WI38 (cell line): ENCODE results near the gene RASGRP1.

Experiments used
- H3K4me3 ChIP-seq: 2 replicates; pipeline ENCODE4 v1.5.1; 2011; ENCODE audit warnings: low read depth, mild to moderate bottlenecking, control low read depth, low read length
- TF ChIP-seq, protein P1 (sequence below): IDR thresholded peaks from 2 replicates; pipeline ENCODE4 v1.5.1; 2012; ENCODE audit warnings: low read depth, mild to moderate bottlenecking, control low read depth, low read length

Gene RASGRP1

DNA sequence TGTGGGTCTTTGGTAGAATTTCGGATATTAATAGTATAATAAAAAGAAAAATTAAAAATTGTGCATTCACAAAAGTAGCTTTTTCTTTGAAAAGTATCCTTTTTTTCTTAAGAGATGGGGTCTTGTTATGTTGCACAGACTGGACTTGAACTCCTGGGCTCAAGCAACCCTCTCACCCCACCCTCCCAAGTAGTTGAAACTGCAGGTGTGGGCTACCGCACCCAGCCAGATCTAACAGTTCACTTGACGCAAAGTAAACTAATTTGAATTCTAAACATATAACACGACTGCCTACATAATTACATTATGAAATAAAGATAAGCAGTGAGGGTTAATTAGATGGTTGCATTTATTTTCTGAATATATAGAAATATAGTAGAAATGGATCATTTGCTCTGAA, 99.9 kb downstream of the RASGRP1 start:
- TF ChIP-seq, protein P1, sequence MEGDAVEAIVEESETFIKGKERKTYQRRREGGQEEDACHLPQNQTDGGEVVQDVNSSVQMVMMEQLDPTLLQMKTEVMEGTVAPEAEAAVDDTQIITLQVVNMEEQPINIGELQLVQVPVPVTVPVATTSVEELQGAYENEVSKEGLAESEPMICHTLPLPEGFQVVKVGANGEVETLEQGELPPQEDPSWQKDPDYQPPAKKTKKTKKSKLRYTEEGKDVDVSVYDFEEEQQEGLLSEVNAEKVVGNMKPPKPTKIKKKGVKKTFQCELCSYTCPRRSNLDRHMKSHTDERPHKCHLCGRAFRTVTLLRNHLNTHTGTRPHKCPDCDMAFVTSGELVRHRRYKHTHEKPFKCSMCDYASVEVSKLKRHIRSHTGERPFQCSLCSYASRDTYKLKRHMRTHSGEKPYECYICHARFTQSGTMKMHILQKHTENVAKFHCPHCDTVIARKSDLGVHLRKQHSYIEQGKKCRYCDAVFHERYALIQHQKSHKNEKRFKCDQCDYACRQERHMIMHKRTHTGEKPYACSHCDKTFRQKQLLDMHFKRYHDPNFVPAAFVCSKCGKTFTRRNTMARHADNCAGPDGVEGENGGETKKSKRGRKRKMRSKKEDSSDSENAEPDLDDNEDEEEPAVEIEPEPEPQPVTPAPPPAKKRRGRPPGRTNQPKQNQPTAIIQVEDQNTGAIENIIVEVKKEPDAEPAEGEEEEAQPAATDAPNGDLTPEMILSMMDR: no peak
- no peak overlapping the region for H3K4me3 ChIP-seq

DNA sequence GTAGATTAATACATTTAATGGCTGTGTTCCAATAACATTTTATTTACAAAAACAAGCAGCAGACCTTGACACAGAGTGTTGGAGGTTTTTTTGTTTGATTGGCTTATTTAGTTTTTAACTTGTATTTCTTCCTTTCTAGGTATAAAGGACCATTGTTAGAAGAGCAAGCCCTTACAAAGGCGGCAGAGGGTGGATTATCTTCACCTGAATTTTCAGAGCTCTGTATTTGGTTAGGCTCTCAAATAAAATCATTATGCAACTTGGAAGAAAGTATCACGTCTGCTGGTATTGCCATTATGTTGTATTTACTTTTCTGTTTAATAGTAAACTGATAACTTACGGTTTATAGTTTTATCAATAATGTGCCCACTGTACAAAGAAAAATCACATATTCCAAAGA, 100.7 kb downstream of the RASGRP1 start:
- H3K4me3 ChIP-seq: no peak overlapping the region
- TF ChIP-seq, protein P1: no peak

DNA sequence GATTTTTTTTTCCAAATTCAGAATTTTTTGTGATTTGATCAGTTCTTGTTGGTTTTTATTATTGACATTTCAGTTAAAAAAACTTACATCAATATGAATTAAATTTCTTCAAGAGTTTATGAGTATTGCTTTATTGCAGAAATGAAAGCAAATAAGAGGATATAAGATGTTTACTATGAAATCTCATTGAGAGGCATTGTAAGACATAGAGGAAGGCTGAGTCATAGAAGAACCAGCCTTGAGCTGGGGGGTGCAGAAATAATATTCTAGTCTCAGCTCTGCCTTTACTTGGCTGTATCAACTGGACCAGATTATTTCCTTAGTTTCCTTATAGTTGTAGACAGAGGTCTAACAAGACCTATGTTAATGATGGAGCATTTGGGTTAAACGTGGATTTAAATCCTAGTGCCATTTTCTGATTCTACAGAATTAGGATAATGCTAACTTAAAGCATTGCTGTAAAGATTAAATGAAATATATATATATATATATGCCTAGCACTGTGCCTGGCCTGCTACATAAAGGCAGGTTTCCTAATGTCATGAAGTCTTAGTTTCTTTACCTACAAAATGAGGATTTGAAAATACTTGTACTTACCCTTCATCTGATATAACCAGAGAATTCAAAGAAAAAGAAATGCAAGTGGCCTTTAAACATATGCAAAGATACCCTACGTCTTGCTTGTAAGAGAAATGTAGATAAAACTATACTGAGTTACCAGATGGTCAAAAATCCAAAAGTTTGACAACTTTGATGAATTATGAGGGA, 103.4 kb downstream of the RASGRP1 start:
- H3K4me3 ChIP-seq: no peak overlapping the region
- TF ChIP-seq, protein P1: no peak

DNA sequence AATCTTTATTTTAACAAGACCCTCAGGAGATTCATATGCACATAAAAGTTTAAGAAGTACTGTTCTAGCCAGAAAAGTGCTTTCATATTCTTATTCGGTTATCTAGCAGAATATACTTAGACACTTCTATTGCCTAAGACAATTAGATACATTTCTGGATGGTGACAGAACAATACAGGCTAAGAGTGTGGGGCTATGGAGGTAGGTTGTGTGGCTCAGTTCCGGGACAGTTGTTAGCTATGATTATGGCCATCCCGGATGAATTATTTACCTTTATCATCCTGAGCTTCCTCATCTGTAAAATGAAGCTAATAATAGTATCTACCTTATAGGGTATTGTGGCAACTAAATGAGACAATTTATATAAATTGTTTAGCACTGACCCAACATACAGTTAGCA, 104.1 kb downstream of the RASGRP1 start:
- TF ChIP-seq, protein P1: no peak
- H3K4me3 ChIP-seq: no peak overlapping the region

DNA sequence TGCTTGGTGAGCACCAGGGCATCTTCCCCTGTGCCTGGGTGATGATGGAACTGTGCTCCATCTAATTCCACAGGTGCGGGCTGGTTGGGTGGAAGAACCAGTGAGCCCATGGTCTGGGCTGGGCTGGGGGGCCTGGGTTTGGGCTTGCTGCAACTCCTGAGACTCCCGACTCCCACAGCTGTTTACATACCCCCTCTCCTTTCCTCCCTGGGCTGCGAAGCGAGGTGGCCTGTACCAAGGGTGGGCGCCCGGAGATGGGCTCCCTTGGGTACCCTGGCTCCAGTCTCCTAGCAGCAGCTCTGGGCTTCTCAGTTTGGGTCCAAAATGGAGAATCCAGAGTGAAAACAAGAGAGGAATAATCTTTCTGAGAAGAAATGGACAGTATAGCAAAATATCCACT, 105.1 kb downstream of the RASGRP1 start:
- TF ChIP-seq, protein P1: no peak
- no peak overlapping the region for H3K4me3 ChIP-seq

DNA sequence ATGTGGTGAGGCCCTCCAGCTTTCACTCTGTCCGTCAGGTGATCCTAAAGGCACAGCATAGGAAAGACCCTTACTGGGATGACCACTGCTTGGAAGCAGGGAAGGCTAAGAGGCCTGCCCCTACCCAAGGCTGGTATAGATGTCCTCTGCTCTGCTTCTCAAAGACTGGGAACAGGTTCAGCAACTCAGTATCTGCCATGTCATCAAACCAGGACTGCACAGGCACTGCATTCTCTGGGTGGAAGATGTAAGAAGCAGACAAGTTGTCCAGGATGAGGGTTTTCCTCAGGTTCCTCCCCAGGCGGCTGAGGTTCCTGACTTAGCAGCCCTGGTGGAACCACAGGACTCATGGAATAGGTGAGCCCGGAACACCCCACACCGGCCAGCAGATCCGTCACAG, 106.0 kb downstream of the RASGRP1 start:
- TF ChIP-seq, protein P1: no peak
- H3K4me3 ChIP-seq: no peak overlapping the region

DNA sequence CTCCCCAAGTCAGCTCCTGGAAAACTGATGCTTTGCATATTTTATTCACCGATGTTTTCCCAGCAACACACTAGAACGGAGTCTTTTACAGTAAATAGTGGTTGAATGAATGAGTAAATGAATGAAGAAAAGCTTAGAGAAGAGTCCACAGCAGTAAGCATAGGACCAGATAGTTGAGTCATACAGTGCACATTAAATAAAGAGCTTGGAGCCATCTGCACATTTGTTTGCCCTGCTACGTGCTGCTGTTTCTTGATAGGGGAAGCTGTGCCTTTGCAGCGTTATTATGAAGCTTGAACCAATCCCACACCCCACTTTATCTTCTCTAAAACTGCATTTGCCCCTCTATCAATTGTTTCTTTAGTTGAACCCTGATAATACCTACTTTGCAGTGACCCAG, 109.5 kb downstream of the RASGRP1 start:
- TF ChIP-seq, protein P1: no peak
- peak overlapping the region; percentile 98 for H3K4me3 ChIP-seq
